ENCODE data around the gene MAPKAPK5.

- TF ChIP-seq CTCF (IDR thresholded peaks at IDR 0.05; ENCODE audit: low read depth, low read length, poor library complexity, severe bottlenecking) (no peak), EZH2phosphoT487 (IDR thresholded peaks at IDR 0.05; ENCODE audit: borderline replicate concordance, low read length) (no peak)
These were observed 22.6 kb upstream of the MAPKAPK5 start for GRCh38 chr12:111819191-111820158.
